ENCODE results near the gene SEMA7A.
"Not testable (repeated sequence)": the region's sequence is repeated elsewhere in the genome, so short reads cannot be mapped to it uniquely, and the experiment has no call there.

SEMA7A gene, protein sequence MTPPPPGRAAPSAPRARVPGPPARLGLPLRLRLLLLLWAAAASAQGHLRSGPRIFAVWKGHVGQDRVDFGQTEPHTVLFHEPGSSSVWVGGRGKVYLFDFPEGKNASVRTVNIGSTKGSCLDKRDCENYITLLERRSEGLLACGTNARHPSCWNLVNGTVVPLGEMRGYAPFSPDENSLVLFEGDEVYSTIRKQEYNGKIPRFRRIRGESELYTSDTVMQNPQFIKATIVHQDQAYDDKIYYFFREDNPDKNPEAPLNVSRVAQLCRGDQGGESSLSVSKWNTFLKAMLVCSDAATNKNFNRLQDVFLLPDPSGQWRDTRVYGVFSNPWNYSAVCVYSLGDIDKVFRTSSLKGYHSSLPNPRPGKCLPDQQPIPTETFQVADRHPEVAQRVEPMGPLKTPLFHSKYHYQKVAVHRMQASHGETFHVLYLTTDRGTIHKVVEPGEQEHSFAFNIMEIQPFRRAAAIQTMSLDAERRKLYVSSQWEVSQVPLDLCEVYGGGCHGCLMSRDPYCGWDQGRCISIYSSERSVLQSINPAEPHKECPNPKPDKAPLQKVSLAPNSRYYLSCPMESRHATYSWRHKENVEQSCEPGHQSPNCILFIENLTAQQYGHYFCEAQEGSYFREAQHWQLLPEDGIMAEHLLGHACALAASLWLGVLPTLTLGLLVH

DNA sequence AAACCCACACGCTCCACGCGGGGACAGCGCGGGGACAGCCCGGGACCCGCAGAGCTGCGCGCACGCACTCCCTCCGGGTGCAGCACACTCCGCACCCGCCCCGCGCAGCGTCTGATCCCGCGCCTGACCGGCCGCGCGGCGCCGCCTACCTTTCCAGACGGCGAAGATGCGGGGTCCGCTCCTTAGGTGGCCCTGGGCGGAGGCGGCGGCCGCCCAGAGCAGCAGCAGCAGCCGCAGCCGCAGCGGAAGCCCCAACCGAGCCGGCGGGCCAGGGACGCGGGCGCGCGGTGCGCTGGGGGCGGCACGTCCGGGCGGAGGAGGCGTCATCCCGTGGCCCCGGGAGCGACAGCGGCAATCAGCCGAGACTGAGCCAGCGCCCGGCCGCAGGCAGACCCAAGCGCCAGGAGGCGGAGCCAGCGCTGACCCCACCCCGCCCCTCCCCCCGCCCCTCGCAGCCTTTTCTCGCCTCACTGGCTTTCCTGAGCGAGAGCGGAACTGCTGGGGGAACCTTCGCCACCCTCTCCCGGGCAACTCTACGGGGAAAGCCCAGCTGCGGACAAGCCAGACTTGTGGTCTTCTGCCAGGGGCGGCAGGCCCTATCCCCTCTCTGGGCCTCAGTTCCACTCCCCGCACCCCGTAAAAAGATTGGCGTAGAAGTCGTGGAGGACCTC, at the start of gene SEMA7A:
SEMA7A (minus strand) TSS at position 367 of the 671 bp plus-strand sequence; CDS start at position 327, 40 bp downstream.
- Mint-ChIP-seq H3K9me3 (no peaks in the 10 kb centered on the region), H3K4me1 (peaks cover 80% of the 10 kb centered on the region), H3K27ac (peak within 1 kb of the TSS; percentile 89), H3K36me3 (peaks cover 50% of the 10 kb centered on the region), H3K4me3 (peak within 1 kb of the TSS; percentile 85)
- peak; percentile 76 to 89 for DNase-seq (ENCODE audit: low spot score in 2 of 2)
- ATAC-seq = peak; percentile 92

DNA sequence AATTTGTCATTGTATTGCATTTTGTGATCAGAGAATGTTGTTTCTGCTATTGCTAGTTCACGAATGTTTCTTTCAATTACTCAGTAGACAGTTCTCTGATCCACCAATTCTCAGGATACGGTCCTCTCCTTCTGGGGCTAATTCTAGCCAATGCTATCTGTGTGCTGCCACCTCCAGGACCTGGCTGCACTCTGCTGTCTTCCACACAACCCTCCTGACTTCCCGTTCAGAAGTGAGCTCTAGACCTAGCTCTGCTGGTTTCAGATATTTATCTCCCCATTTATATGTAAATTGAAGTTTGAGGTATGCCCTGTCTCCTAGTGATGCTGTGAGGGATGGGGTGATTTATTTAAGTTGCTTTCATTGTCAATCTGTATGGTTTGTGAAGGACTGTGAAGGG, 48.9 kb upstream of the SEMA7A start:
- Mint-ChIP-seq H3K36me3 (peaks cover 17% of the 10 kb centered on the region), H3K27ac (no peak overlapping the region), H3K4me1 (no peaks in the 10 kb centered on the region), H3K4me3 (no peak overlapping the region), H3K9me3 (no peaks in the 10 kb centered on the region)
- DNase-seq (ENCODE audit: low spot score in 2 of 2) (no peak), ATAC-seq (no peak)

DNA sequence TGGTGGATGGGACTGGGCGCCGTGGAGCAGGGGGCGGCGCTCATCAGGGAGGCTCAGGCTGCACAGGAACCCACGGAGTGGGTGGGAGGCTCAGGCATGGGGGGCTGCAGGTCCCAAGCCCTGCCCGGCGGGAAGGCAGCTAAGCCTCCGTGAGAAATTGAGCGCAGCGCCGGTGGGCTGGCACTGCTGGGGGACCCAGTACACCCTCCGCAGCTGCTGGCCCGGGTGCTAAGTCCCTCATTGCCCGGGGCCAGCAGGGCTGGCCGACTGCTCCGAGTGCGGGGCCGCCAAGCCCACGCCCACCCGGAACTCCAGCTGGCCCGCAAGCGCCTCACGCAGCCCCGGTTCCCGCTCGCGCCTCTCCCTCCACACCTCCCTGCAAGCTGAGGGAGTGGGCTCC, 46.6 kb upstream of the SEMA7A start:
- ATAC-seq; H3K9me3 Mint-ChIP-seq; H3K4me3 Mint-ChIP-seq; DNase-seq (ENCODE audit: low spot score in 2 of 2); H3K27ac Mint-ChIP-seq; H3K4me1 Mint-ChIP-seq: not testable (repeated sequence)
- H3K36me3 Mint-ChIP-seq = peaks cover 17% of the 10 kb centered on the region

DNA sequence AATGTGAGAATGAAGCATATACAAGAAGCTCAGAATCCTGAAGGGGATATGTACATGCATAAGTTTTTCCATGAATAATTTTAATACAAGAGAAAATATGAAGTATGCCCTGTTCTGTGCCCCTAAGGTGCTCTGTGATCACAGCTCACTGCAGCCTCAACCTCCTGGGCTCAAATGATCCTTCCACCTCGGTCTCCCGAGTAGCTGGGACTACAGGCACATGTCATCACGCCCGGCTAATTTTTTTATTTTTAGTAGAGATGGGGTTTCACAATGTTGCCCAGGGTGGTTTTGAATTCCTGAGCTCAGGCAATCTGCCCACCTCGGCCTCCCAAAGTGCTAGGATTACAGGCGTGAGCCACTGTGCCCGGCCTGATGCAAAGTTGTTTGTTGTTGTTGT, 37.9 kb upstream of the SEMA7A start:
- not testable (repeated sequence) for H3K4me1 Mint-ChIP-seq; ATAC-seq; H3K27ac Mint-ChIP-seq; DNase-seq (ENCODE audit: low spot score in 2 of 2); H3K9me3 Mint-ChIP-seq; H3K4me3 Mint-ChIP-seq
- H3K36me3 Mint-ChIP-seq = peaks cover 55% of the 10 kb centered on the region

DNA sequence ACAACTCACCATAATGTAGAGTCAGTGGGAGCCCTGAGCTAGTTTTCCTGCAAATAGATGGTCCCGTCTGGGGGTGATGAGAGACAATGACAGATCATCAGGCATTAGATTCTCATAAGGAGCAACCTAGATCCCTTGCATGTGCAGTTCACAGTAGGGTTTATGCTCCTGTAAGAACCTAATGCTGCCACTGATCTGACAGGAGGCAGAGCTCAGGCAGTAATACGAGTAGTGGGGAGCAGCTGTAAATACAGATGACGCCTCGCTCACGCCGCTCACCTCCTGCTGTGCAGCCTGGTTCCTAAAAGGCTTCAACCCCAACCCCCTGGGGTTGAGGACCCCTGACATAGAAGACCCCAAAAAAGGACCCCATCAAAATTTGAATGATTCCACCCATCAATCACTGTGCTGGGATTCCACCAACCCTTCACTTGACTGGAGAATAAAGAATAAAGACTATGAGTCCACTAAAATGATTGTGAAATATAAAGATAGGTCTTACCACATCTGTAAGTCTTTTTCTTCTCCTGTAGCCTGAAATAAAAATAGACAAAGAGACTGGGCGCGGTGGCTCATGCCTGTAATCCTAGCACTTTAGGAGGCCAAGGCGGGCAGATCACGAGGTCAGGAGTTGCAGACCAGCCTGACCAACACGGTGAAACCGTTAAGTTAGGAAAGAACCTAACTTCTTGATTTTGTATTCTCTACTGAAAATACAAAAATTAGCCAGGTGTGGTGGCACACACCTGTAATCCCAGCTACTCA, 37.1 kb upstream of the SEMA7A start:
- H3K9me3 Mint-ChIP-seq = no peaks in the 10 kb centered on the region
- no peaks in the 10 kb centered on the region for H3K4me1 Mint-ChIP-seq
- H3K4me3 Mint-ChIP-seq = no peak overlapping the region
- H3K27ac Mint-ChIP-seq = no peak overlapping the region
- no peak for ATAC-seq
- H3K36me3 Mint-ChIP-seq = peaks cover 63% of the 10 kb centered on the region
- DNase-seq (ENCODE audit: low spot score in 2 of 2) = no peak

DNA sequence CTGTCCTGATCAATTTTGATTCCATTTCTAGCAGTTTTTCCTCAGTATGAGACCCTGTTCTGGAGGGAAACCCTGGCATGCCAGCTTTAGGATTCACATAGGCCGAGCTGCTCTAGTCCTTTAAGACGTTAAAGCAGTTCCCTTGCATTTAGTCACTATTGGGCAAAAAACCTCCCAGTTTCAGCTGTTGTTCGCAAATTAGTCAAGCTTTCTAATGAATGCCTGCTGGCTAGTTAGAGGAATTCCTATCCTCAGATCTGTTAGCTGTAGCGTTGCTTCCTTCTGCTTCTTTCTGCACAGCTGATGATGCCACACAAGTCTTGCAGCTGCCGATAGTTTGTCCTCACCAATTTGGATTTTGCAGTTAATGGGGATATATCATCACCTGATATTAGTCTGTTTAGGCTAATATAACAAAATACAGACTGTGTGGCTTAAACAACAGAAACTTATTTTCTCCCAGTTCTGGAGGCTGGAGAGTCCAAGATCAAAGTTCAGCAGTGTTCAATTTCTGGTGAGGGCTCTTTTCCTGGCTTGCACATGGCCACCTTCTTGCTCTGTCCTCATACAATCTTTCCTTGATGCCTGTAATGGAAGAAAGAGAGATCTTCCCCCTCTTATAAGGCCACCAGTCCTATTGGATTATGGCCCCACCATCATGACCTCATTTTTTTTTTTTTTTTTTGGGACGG, 34.7 kb upstream of the SEMA7A start:
- Mint-ChIP-seq H3K9me3 (no peaks in the 10 kb centered on the region), H3K4me3 (no peak overlapping the region), H3K27ac (no peak overlapping the region), H3K4me1 (peaks cover 21% of the 10 kb centered on the region), H3K36me3 (peaks cover 63% of the 10 kb centered on the region)
- ATAC-seq (no peak), DNase-seq (ENCODE audit: low spot score in 2 of 2) (no peak)

DNA sequence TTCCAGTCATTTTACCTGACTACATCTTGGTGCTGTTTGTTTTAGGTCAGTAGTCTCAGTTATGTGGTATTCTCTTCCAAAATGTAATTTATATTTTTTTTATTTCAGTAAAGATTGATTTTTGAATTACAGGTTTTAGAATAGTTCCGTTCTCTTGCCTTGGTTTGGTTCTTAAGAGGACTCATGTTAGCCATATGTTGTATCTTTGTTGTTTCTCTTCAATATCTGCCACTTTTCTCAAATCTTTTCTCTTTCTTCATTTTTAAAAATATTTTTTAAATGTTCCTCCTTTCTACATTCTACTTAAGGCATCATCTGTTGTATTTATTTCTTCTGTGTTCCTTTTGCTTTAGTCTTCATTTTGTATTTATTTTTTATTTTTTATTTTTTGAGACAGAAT, 32.8 kb upstream of the SEMA7A start:
- ATAC-seq (no peak), DNase-seq (ENCODE audit: low spot score in 2 of 2) (no peak)
- Mint-ChIP-seq H3K4me3 (no peak overlapping the region), H3K36me3 (peaks cover 64% of the 10 kb centered on the region), H3K9me3 (no peaks in the 10 kb centered on the region), H3K27ac (no peak overlapping the region), H3K4me1 (peaks cover 40% of the 10 kb centered on the region)

DNA sequence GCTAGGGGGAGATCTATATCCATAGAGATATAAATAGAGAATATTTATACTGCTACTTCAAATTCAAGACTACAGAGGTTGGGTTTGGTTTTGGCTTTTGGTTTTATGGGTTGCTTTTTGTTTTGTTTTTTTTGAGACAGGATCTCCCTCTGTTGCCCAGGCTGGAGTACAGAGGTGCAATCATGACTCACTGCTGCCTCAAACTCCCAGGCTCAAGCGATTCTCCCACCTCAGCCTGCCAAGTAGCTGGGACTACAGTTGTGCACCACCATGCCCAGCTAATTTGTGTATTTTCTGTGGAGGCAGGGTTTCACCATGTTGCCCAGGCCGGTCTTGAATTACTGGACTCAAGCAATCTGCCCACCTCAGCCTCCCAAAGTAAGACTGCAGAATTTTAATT, 31.1 kb upstream of the SEMA7A start:
- peaks cover 60% of the 10 kb centered on the region for H3K36me3 Mint-ChIP-seq
- DNase-seq (ENCODE audit: low spot score in 2 of 2) (no peak), ATAC-seq (no peak)
- peak overlapping the region; percentile 7 for H3K4me3 Mint-ChIP-seq
- peaks cover 50% of the 10 kb centered on the region for H3K4me1 Mint-ChIP-seq
- H3K9me3 Mint-ChIP-seq = no peaks in the 10 kb centered on the region
- no peak overlapping the region for H3K27ac Mint-ChIP-seq

DNA sequence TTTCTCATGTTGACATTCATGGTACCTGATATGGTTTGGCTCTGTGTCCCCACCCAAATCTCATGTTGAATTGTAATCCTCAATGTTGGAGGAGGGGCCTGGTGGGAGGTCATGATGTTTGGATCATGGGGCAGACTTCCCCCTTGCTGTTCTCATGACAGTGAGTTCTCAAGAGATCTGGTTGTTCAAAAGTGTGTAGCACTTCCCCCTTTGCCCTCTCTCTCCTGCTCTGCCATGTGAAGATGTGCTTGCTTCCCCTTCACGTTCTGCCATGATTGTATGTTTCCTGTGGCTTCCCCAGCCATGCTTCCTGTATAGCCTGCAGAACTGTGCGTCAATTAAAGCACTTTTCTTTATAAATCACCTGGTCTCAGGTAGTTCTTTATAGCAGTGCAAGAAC, 30.5 kb upstream of the SEMA7A start:
- DNase-seq (ENCODE audit: low spot score in 2 of 2) = no peak
- ATAC-seq = no peak
- Mint-ChIP-seq H3K27ac (no peak overlapping the region), H3K4me1 (peaks cover 51% of the 10 kb centered on the region), H3K9me3 (no peaks in the 10 kb centered on the region), H3K36me3 (peaks cover 55% of the 10 kb centered on the region), H3K4me3 (peak overlapping the region; percentile 7)

DNA sequence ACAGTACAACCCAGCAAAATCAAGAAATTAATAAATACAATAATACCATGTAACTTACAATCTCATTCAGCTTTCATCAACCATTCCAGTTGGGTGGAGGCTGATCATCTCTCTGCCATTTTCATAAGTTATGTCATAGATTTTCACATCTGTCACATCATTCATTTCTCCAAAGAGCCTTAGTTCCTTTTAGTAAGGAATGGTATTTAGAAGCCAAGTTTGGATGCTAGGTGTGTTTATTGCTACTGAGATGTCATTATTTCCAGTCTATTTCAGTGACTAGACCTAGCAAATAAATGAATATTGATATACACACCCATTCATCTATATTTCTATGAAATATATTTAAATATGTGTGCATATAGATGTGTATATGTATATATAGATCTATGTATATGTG, 29.9 kb upstream of the SEMA7A start:
- Mint-ChIP-seq H3K9me3 (no peaks in the 10 kb centered on the region), H3K36me3 (peaks cover 55% of the 10 kb centered on the region), H3K4me3 (peak overlapping the region; percentile 98), H3K27ac (no peak overlapping the region), H3K4me1 (peaks cover 57% of the 10 kb centered on the region)
- no peak for DNase-seq (ENCODE audit: low spot score in 2 of 2)
- no peak for ATAC-seq

DNA sequence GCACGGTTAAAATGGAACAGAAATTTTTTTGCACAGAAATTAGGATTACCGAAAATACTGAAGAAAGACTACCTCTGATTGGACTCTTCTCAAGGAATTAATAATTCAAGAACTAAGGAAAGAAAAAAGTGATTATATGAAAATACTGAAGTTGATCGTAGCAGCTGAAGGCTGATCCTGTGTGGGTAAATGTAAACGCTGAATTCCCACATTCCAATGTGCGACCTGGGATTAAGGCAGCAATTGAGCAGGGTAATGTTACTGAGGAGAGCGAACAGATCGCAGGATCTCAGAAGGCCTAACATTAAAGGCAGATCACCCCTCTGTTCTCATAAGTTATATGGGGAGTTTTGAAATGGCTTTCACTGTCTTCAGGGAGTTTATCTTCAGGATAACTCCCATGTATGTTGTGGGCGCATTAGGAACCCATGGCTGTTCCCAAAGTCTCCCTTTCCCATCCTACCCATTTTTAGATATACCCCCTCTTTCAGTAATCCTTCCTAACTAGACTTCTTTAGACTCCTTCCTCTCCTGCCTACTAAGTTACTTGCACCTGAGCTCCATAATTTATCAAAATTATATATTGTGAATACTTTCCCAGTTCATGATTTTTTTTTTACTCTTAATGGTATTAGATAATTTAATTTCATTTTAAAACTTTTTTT, 28.2 kb upstream of the SEMA7A start:
- Mint-ChIP-seq H3K36me3 (peaks cover 55% of the 10 kb centered on the region), H3K27ac (peak overlapping the region; percentile 98), H3K4me1 (peaks cover 60% of the 10 kb centered on the region), H3K9me3 (no peaks in the 10 kb centered on the region), H3K4me3 (peak overlapping the region; percentile 98)
- no peak for ATAC-seq
- no peak for DNase-seq (ENCODE audit: low spot score in 2 of 2)

DNA sequence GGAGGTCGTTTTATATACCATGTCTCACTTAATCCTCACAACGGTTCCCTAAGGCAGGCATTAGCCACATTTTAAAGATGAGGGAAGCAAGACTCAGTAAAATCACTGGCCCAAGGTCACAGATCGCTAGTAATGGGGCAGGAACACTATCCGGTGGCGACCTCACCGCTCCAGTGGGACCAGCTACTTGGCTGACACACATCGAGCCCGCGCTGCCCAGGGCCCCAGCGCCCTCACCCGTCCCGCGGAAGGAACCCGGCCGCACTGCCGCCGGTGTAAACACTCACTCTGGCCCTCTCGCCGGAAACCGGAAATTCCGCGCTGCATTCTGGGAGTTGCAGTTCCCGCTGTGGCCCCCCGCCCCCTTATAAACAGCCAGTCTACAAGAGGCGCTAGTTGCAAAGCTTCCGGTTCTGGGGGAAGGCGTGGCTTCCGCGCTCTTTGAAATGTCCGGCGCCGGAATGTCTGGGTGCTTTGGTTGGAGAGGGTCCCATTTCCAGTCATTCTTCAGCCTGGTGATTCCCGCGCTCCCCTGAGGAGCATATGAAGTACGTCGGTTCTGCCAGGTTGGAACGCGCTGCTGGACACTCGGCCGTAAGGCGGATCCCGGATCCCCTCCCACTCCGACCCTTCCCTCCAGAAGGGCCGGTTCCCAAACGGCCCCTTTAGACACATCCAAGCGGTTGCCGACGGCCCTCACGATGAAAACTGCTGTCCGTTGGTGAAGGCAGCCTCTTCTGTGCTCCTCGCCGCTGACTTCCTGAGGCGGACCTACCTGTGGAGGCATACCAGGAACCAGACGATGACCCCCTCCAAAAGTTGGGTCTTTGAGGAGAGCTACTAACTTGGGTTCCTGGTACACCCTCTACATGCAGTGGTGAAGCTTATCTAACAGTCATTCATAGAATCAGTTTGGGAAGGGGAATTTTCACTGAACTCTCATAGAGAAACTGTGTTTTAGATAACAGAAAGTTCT, 27.4 kb upstream of the SEMA7A start, which contains the start of gene UBL7:
UBL7 (minus strand) TSS at position 290 of the 976 bp plus-strand sequence. CDS start 2,293 bp downstream, outside the sequence.
- H3K4me1 Mint-ChIP-seq = peaks cover 60% of the 10 kb centered on the region
- H3K4me3 Mint-ChIP-seq = peak within 1 kb of the TSS; percentile 98
- H3K36me3 Mint-ChIP-seq = peaks cover 55% of the 10 kb centered on the region
- ATAC-seq = peak; percentile 97
- DNase-seq (ENCODE audit: low spot score in 2 of 2) = peak; percentile 85 to 98
- no peaks in the 10 kb centered on the region for H3K9me3 Mint-ChIP-seq
- H3K27ac Mint-ChIP-seq = peak within 1 kb of the TSS; percentile 98

DNA sequence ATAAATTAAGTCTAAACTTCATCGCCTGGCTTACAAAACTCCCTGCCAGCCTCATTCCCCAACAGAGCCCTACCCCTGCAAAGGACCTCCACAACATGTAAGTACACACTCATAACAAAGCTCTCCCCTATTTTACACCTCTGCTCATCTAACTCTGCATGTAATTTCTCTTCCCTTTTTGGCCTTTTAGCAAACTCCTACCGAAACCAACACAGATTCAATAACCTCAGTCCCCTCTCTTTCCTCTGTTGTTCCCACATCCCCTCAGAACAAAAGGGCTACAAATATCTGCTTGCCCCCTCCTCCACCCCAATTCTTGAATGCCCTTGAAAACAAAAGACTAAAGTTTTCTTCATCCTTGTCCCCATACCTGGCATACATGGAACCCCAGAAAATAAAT, 26.5 kb upstream of the SEMA7A start:
- H3K4me1 Mint-ChIP-seq = peaks cover 56% of the 10 kb centered on the region
- H3K9me3 Mint-ChIP-seq = no peaks in the 10 kb centered on the region
- H3K36me3 Mint-ChIP-seq = peaks cover 55% of the 10 kb centered on the region
- peak overlapping the region; percentile 98 for H3K4me3 Mint-ChIP-seq
- H3K27ac Mint-ChIP-seq = peak overlapping the region; percentile 98
- no peak for DNase-seq (ENCODE audit: low spot score in 2 of 2)
- no peak for ATAC-seq

Data from stimulated activated effector memory CD8-positive, alpha-beta T cell treated with anti-CD3 and anti-CD28 coated beads, Interleukin-12 subunit alpha, Interleukin-12 subunit beta, amount 100 ng/mL, for 72 hours (primary cell).